ENCODE measurements around the gene ATG101.

The ATG101 gene

DNA sequence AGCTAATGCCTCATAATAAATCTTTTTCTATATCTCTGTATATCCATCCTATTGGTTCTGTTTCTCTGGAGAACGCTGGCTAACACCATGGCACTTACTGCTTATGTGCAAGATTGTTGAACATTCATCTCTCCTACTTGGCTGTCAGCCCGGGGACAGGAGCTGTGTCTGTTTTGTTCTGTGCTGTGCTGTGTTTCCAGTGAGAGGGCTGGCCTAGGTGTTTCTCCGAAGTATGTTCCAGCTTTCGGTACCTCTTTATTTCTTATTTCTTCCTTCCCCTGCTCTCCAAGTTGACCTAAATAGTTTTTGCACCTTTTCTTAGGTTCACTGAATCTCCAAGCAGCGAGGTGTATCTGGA lies 37.4 kb upstream of the ATG101 start:
- WGBS, 2 experiments (ENCODE audit: insufficient coverage in 2 of 2): 21 to 31% methylated on average over 2 to 3 of the region's 5 CpGs
- Histone ChIP-seq H3K27ac (ENCODE audit: low read depth, low read length, severe bottlenecking) (peak overlapping the region; percentile 69), H3K4me1 (ENCODE audit: control insufficient read depth, insufficient read depth, low read length, poor library complexity, severe bottlenecking) (peaks cover 39% of the 10 kb centered on the region), H3K9me3 (ENCODE audit: control insufficient read depth, low read length) (no peaks in the 10 kb centered on the region), H3K36me3 (ENCODE audit: control insufficient read depth, insufficient read depth, low read length) (no peaks in the 10 kb centered on the region), H3K4me3 (ENCODE audit: extremely low read depth, insufficient read depth, low read length, poor library complexity, severe bottlenecking) (peak overlapping the region; percentile 8)

DNA sequence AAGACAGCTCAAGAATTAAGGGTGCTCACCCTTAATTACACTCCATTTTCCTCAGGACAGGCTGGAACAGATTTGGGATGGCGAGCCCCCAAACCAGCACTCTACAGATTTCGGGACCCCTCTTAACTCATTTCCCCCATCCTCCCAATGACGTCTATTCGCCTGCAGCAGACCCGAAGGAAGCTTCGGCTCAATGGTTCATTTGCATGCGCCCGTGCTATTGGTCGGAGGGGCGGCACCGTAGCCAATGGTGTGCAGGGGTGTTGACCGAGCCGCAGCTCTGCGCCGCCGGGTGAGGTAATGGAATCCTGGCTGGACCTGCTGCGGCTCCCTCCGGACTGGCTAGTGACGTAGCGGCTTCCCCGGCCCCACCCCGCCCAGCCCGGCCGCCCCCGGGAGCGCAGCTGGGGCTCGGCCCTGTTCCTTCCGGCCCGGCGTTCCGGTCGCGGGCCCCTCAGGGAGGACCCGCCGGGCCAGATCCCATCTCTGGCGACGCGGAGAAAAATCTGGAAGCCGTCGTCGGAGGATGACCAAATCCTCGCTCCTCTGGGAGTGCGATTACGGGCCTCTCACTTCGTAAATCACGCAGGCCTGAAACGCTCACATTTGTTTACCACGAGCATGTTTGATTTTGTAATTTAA lies 36.9 kb upstream of the ATG101 start:
- H3K36me3 ChIP-seq (ENCODE audit: control insufficient read depth, insufficient read depth, low read length): no peaks in the 10 kb centered on the region
- WGBS, 2 experiments (ENCODE audit: insufficient coverage in 2 of 2): 2 to 4% methylated on average over 40 to 44 of the region's 48 CpGs
- peak overlapping the region; percentile 95 for H3K27ac ChIP-seq (ENCODE audit: low read depth, low read length, severe bottlenecking)
- H3K9me3 ChIP-seq (ENCODE audit: control insufficient read depth, low read length): no peaks in the 10 kb centered on the region
- H3K4me1 ChIP-seq (ENCODE audit: control insufficient read depth, insufficient read depth, low read length, poor library complexity, severe bottlenecking): peaks cover 39% of the 10 kb centered on the region
- peak overlapping the region; percentile 8 for H3K4me3 ChIP-seq (ENCODE audit: extremely low read depth, insufficient read depth, low read length, poor library complexity, severe bottlenecking)

DNA sequence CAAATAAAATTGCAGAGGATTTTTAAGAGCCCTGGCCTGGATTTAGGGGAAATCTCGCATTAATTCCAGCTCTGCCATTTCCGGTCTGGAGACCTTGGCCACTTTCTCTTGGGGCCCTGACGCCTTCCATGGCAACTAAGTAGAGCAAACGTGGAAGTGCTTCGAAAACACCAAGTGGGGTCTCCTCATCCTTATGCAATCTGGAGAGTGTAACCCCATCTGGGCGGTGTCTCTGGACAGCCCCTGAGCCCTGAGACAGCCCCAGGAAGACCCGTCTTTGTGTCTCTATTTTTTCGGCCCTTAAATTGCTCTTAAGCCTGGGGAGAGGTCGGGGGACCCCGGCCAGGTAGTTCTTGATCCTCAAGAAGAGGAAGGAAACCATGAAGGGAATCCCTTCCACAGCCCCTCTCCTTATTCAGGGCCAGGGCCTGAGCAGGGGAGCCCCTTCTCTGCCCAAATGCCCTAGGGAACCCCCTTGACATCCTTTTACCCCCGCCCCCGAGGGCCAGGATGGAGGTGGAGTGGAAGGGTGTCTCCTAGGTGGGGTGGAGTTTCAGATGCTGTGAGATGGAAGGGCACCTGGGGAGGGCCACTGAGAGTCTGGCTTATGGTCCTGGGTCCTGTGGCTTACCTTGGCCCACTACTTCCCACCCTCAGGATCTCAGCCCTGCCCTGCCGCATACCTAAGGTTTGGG lies 36.2 kb upstream of the ATG101 start:
- H3K4me3 ChIP-seq (ENCODE audit: extremely low read depth, insufficient read depth, low read length, poor library complexity, severe bottlenecking): no peak overlapping the region
- no peaks in the 10 kb centered on the region for H3K36me3 ChIP-seq (ENCODE audit: control insufficient read depth, insufficient read depth, low read length)
- H3K4me1 ChIP-seq (ENCODE audit: control insufficient read depth, insufficient read depth, low read length, poor library complexity, severe bottlenecking): peaks cover 39% of the 10 kb centered on the region
- H3K27ac ChIP-seq (ENCODE audit: low read depth, low read length, severe bottlenecking): peak overlapping the region; percentile 95
- H3K9me3 ChIP-seq (ENCODE audit: control insufficient read depth, low read length): no peaks in the 10 kb centered on the region
- 80 to 84% methylated on average over 11 to 13 of the region's 13 CpGs for WGBS, 2 experiments (ENCODE audit: insufficient coverage in 2 of 2)

DNA sequence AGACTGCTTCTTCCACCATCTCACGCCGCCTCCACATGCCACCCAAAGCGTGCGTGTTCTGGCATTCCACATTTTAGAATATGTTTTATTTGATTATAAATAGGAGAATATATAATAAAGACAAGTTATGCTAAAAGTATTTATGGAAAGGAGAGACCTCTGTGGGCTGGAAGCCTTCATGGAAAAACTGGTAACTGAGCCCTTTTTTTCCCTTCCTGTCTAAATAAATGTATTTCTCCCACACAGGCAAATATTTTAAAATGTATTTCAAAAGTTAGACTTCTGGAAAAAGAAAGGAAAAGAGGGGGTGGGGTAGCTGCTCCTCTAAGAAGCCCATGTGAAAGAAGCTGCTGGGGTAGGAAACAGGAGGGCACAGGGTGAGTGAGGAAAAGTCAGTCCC lies 34.6 kb upstream of the ATG101 start:
- peaks cover 30% of the 10 kb centered on the region for H3K4me1 ChIP-seq (ENCODE audit: control insufficient read depth, insufficient read depth, low read length, poor library complexity, severe bottlenecking)
- H3K27ac ChIP-seq (ENCODE audit: low read depth, low read length, severe bottlenecking): no peak overlapping the region
- no peaks in the 10 kb centered on the region for H3K9me3 ChIP-seq (ENCODE audit: control insufficient read depth, low read length)
- no peak overlapping the region for H3K4me3 ChIP-seq (ENCODE audit: extremely low read depth, insufficient read depth, low read length, poor library complexity, severe bottlenecking)
- peaks cover 3% of the 10 kb centered on the region for H3K36me3 ChIP-seq (ENCODE audit: control insufficient read depth, insufficient read depth, low read length)
- no CpG with 5 or more reads among the region's 4 CpGs for WGBS, 2 experiments (ENCODE audit: insufficient coverage in 2 of 2)

DNA sequence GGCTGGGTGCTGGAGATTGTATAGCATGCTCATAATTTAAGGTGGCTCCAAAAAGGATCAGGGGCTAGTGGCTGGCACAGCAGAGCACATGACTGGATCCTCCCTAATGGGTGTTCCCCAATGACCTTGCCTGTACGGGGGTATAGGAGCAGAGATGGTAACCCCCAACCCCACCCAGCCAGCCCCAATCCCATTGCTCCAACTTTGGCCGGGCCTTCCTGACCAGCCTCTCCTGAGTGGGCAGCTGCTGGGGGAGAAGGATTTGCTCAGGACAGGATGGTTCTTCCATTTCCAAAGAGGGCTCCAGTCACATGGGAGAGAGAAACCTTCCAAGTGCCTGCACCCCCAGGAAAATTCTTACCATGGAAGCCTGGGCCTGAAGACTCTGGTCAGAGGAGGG lies 33.9 kb upstream of the ATG101 start:
- Histone ChIP-seq H3K9me3 (ENCODE audit: control insufficient read depth, low read length) (no peaks in the 10 kb centered on the region), H3K4me1 (ENCODE audit: control insufficient read depth, insufficient read depth, low read length, poor library complexity, severe bottlenecking) (peaks cover 30% of the 10 kb centered on the region), H3K4me3 (ENCODE audit: extremely low read depth, insufficient read depth, low read length, poor library complexity, severe bottlenecking) (no peak overlapping the region), H3K27ac (ENCODE audit: low read depth, low read length, severe bottlenecking) (peak overlapping the region; percentile 76), H3K36me3 (ENCODE audit: control insufficient read depth, insufficient read depth, low read length) (peaks cover 3% of the 10 kb centered on the region)
- WGBS, 2 experiments (ENCODE audit: insufficient coverage in 2 of 2): 100% methylated on average over 1 of the region's 2 CpGs; no CpG with 5 or more reads in 1 of the 2 experiments

DNA sequence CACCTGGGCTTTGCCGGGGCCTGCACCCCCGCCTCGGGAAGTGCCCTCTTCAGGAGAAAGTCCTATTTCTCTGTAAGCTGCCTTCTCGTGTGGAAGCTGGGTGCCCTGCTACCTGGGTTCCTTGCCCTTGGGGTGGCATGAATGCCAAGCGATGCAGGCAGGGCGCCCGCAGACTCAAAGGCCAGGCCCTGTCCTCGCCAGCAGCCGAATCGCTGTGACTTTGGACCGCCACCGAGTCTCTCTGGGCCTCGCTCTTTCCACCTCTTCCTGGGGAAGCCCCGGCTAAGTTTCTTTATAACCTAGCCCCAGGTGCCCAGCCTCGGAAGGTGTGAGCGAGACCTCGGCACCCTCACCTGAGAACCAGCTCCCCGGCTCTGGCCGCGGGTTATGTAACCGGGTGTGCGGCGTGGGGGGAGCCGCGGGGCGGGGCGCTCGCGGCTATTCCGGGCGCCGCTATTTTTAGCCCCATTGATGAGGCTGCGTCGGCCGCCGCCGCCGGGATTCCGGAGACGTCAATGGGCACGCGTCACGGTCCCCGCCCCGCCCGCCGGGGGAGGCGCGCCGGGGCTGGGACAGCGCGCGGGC lies 33.1 kb upstream of the ATG101 start:
- H3K27ac ChIP-seq (ENCODE audit: low read depth, low read length, severe bottlenecking): peak overlapping the region; percentile 76
- no peaks in the 10 kb centered on the region for H3K9me3 ChIP-seq (ENCODE audit: control insufficient read depth, low read length)
- peak overlapping the region; percentile 28 for H3K4me3 ChIP-seq (ENCODE audit: extremely low read depth, insufficient read depth, low read length, poor library complexity, severe bottlenecking)
- H3K4me1 ChIP-seq (ENCODE audit: control insufficient read depth, insufficient read depth, low read length, poor library complexity, severe bottlenecking): peaks cover 30% of the 10 kb centered on the region
- WGBS, 2 experiments (ENCODE audit: insufficient coverage in 2 of 2): 17 to 21% methylated on average over 35 to 43 of the region's 53 CpGs
- peaks cover 10% of the 10 kb centered on the region for H3K36me3 ChIP-seq (ENCODE audit: control insufficient read depth, insufficient read depth, low read length)

DNA sequence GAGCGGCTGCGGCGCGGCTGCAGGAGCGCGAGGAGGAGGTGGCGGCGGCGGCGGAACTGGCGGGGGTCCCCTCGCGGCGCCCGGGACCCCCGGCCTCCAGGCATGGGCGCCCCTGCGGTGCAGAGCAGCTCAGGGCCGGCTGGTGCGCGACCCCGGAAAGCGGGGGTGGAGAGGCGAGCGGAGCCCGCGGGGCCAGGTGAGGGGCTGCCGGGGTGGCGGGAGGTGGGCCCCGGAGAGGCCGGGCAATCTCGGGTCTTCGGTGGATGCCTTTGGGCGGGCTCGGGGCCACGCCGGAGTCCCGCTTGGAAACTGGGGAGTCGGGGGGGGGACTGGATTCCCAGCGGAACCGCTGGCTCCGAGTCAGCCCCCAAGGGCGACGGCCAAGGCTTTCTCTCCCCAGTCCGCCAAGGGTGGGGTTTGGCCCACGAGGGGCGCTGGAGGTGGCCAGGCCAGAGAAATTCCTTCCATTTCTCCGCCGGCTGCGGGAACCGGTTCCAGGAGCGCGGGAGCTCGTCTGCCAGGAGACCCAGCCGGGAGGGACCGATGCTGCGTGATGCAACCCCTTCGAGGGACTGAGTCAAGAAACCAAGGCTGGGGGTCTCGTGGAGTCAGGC lies 32.4 kb upstream of the ATG101 start:
- 0 to 1% methylated on average over 46 of the region's 59 CpGs for WGBS, 2 experiments (ENCODE audit: insufficient coverage in 2 of 2)
- no peaks in the 10 kb centered on the region for H3K9me3 ChIP-seq (ENCODE audit: control insufficient read depth, low read length)
- H3K4me3 ChIP-seq (ENCODE audit: extremely low read depth, insufficient read depth, low read length, poor library complexity, severe bottlenecking): peak overlapping the region; percentile 77
- peaks cover 29% of the 10 kb centered on the region for H3K4me1 ChIP-seq (ENCODE audit: control insufficient read depth, insufficient read depth, low read length, poor library complexity, severe bottlenecking)
- peak overlapping the region; percentile 88 for H3K27ac ChIP-seq (ENCODE audit: low read depth, low read length, severe bottlenecking)
- peaks cover 17% of the 10 kb centered on the region for H3K36me3 ChIP-seq (ENCODE audit: control insufficient read depth, insufficient read depth, low read length)

DNA sequence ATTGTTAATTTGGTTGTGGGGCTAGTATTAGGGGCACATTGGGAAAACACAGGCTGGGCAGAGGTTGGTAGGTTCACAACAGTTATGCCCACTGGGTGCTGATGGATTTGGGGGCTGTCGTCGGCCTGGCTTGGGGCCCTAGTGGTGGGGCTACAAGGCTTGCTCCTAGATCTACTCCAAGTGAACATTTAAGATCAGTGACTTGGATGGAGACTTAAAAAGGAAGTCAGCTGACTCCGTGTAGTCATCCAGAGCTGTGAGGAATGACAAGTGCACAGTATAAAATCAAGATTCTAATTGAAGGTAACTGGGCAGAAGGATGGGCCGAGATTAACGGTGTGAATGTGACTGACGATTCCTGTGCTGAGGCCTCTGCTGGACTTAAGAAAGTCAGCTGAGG lies 31.3 kb upstream of the ATG101 start:
- no peaks in the 10 kb centered on the region for H3K9me3 ChIP-seq (ENCODE audit: control insufficient read depth, low read length)
- peaks cover 22% of the 10 kb centered on the region for H3K4me1 ChIP-seq (ENCODE audit: control insufficient read depth, insufficient read depth, low read length, poor library complexity, severe bottlenecking)
- no peak overlapping the region for H3K27ac ChIP-seq (ENCODE audit: low read depth, low read length, severe bottlenecking)
- 91 to 94% methylated on average over 4 to 6 of the region's 6 CpGs for WGBS, 2 experiments (ENCODE audit: insufficient coverage in 2 of 2)
- peak overlapping the region; percentile 77 for H3K4me3 ChIP-seq (ENCODE audit: extremely low read depth, insufficient read depth, low read length, poor library complexity, severe bottlenecking)
- peaks cover 27% of the 10 kb centered on the region for H3K36me3 ChIP-seq (ENCODE audit: control insufficient read depth, insufficient read depth, low read length)

DNA sequence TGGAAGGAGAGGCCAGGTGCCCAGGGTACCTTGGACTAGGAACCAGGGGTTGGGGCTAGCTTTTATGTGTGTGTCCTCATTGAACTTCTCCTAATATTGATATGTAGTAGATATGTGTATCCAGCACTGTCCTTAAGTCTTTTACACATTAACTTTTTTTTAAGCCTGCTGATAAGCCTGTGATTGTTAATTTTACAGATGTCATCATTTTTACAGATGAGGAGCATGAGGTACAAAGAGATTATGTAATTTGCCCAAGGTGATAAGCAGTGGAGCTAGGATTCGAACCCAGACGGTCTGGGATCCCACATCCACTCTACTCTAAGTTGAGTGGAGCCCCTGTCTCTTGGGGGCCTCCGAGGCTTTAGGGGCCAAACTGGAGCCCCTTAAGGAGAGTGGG lies 28.7 kb upstream of the ATG101 start:
- no peaks in the 10 kb centered on the region for H3K9me3 ChIP-seq (ENCODE audit: control insufficient read depth, low read length)
- H3K4me1 ChIP-seq (ENCODE audit: control insufficient read depth, insufficient read depth, low read length, poor library complexity, severe bottlenecking): peaks cover 12% of the 10 kb centered on the region
- WGBS, 2 experiments (ENCODE audit: insufficient coverage in 2 of 2): 96% methylated on average over 3 of the region's 3 CpGs; no CpG with 5 or more reads in 1 of the 2 experiments
- H3K4me3 ChIP-seq (ENCODE audit: extremely low read depth, insufficient read depth, low read length, poor library complexity, severe bottlenecking): no peak overlapping the region
- no peak overlapping the region for H3K27ac ChIP-seq (ENCODE audit: low read depth, low read length, severe bottlenecking)
- peaks cover 47% of the 10 kb centered on the region for H3K36me3 ChIP-seq (ENCODE audit: control insufficient read depth, insufficient read depth, low read length)

DNA sequence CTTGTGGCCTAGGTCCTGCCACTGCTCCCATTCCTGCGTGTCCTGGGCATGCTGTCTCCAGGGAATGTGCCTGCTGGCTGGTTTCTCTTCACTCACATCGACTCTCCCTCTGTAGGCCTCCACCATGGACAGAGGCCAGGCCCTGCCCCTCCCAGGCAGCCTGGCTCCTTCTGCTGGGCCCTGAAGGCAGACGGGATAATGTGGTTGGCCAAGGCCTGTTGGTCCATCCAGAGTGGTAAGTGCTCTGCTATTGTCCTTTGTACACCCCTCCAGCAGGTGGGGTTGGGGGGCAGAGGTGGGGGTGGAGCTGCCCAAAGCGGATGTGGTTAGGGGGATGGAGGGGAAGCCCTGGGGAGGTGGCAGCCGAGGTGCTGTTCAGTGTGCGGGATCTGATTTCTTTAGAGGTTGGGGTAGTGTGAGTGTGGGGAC lies 28.1 kb upstream of the ATG101 start:
- H3K4me3 ChIP-seq (ENCODE audit: extremely low read depth, insufficient read depth, low read length, poor library complexity, severe bottlenecking): no peak overlapping the region
- H3K9me3 ChIP-seq (ENCODE audit: control insufficient read depth, low read length): no peaks in the 10 kb centered on the region
- WGBS, 2 experiments (ENCODE audit: insufficient coverage in 2 of 2): 69 to 73% methylated on average over 5 to 6 of the region's 6 CpGs
- no peak overlapping the region for H3K27ac ChIP-seq (ENCODE audit: low read depth, low read length, severe bottlenecking)
- H3K36me3 ChIP-seq (ENCODE audit: control insufficient read depth, insufficient read depth, low read length): peaks cover 54% of the 10 kb centered on the region
- H3K4me1 ChIP-seq (ENCODE audit: control insufficient read depth, insufficient read depth, low read length, poor library complexity, severe bottlenecking): peaks cover 5% of the 10 kb centered on the region

Data from mesodermal cell (in vitro differentiated cells).